Measurements from ENCODE around the gene TTR. TPM values are rescaled to one million over a fixed set of nuclear protein-coding genes. Genes with fewer than 3 reads are reported as not detected.

TTR gene
- not detected in 5 replicates for total RNA-seq (2022; extraction: Qiagen RNA extraction; ENCODE audit: low read depth)

DNA sequence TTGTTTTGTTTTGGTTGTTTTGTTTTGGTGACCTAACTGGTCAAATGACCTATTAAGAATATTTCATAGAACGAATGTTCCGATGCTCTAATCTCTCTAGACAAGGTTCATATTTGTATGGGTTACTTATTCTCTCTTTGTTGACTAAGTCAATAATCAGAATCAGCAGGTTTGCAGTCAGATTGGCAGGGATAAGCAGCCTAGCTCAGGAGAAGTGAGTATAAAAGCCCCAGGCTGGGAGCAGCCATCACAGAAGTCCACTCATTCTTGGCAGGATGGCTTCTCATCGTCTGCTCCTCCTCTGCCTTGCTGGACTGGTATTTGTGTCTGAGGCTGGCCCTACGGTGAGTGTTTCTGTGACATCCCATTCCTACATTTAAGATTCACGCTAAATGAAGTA is at the start of gene TTR:
Gene TTR, plus strand, starts transcription at position 250 of the 400 bp plus-strand sequence. Its CDS starts 26 bp downstream, at position 276.

Other genes with a start within 250 kb of the TTR start
- gene DSG4, start 215.1 kb upstream of the TTR start, total RNA-seq (2022; extraction: Qiagen RNA extraction; ENCODE audit: low read depth) = not detected in 5 replicates
- gene DSG3, start 144.1 kb upstream of the TTR start, total RNA-seq (2022; extraction: Qiagen RNA extraction; ENCODE audit: low read depth) = not detected in 5 replicates
- gene DSG2, start 93.7 kb upstream of the TTR start, total RNA-seq (2022; extraction: Qiagen RNA extraction; ENCODE audit: low read depth) = 36.3 to 69.7 TPM (median 60.3 TPM) in 5 replicates
- gene B4GALT6, start 92.7 kb downstream of the TTR start, total RNA-seq (2022; extraction: Qiagen RNA extraction; ENCODE audit: low read depth) = 4.6 to 8.2 TPM (median 6.2 TPM) in 5 replicates
- 0.13 TPM in 1 of 5 replicates, not detected in the others for gene SLC25A52, start 169.0 kb downstream of the TTR start, total RNA-seq (2022; extraction: Qiagen RNA extraction; ENCODE audit: low read depth)

All from A549 treated with ZK216348 at 1 μM for 4 hours (cell line).